ENCODE results near the gene GNG7. TPM values are rescaled to one million over a fixed set of nuclear protein-coding genes. Genes with fewer than 3 reads are reported as not detected.
A peak's percentile ranks its signal among the peaks of the same experiment; 100 is the strongest.
"Not testable (repeated sequence)": the region's sequence is repeated elsewhere in the genome, so short reads cannot be mapped to it uniquely, and the experiment has no call there.

Gene GNG7
- total and polyA plus RNA-seq, 8 donors = 4.0 to 8.8 (median 6.0) TPM

DNA sequence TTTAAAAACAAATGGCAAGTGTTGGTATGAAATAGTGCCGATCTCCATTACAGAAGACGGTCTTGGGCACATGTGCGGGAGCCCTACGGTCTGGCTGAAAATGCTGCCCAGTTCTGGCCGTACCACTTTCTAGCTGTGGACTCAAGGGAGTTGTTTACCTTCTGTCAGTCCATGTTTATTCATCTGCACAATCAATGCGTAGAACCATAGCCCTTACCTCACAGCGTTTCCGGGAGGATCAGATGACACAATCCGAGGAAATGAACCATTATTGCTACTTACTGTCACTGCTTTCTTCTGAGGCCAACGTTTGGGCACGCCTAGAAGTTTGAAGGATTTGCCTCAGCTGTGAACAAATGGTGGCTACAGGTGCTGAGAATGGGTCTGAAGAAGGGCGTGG is 195.4 kb downstream of the GNG7 start:
- FAIRE-seq (no peak), DNase-seq (peak in 5 of 6 donors; percentile 53 to 77 (median 67)), ATAC-seq (peak; percentile 95 to 98 (median 97))
- WGBS, 2 donors = 5% methylated on average over 12 of the region's 12 CpGs
- H3K27me3 ChIP-seq = no peaks in the 10 kb centered on the region
- peak overlapping the region in 2 of 4 donors; percentile 2 to 13 for H3K4me3 ChIP-seq
- no peaks in the 10 kb centered on the region for H3K36me3 ChIP-seq
- TF ChIP-seq, protein P1, sequence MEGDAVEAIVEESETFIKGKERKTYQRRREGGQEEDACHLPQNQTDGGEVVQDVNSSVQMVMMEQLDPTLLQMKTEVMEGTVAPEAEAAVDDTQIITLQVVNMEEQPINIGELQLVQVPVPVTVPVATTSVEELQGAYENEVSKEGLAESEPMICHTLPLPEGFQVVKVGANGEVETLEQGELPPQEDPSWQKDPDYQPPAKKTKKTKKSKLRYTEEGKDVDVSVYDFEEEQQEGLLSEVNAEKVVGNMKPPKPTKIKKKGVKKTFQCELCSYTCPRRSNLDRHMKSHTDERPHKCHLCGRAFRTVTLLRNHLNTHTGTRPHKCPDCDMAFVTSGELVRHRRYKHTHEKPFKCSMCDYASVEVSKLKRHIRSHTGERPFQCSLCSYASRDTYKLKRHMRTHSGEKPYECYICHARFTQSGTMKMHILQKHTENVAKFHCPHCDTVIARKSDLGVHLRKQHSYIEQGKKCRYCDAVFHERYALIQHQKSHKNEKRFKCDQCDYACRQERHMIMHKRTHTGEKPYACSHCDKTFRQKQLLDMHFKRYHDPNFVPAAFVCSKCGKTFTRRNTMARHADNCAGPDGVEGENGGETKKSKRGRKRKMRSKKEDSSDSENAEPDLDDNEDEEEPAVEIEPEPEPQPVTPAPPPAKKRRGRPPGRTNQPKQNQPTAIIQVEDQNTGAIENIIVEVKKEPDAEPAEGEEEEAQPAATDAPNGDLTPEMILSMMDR (IDR thresholded peaks at IDR 0.05) = no peak
- H3K9me3 ChIP-seq = no peaks in the 10 kb centered on the region
- peak overlapping the region; percentile 33 to 78 (median 57) for H3K27ac ChIP-seq
- peaks cover 0 to 7% (median 6%) of the 10 kb centered on the region in 3 donors for H3K4me1 ChIP-seq
- intact Hi-C loops (cut with DNase I) = no loop called here

DNA sequence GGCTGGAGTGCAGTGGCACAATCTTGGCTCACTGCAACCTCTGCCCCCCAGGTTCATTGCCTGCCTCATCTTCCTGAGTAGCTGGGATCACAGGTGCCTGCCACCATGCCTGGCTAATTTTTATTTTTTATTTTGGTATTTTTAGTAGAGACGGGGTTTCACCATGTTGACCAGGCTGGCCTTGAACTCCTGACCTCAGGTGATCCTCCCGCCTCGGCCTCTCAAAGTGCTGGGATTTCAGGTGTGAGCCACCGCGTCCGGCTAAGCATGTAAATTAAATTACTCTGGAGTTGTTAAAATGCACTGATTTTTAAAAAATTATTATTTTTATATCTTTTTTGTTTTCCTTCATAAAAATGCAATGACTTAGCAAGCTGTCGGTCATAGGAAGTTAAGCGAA is 195.8 kb downstream of the GNG7 start:
- Histone ChIP-seq H3K4me3 (peak overlapping the region in 2 of 4 donors; percentile 2 to 13), H3K27ac (peak overlapping the region; percentile 33 to 78 (median 57))
- 28 to 49% methylated on average over 8 of the region's 8 CpGs for WGBS, 2 donors
- H3K36me3 ChIP-seq; DNase-seq; H3K4me1 ChIP-seq; H3K9me3 ChIP-seq; FAIRE-seq; H3K27me3 ChIP-seq; ATAC-seq; intact Hi-C loops (cut with DNase I): not testable (repeated sequence)

DNA sequence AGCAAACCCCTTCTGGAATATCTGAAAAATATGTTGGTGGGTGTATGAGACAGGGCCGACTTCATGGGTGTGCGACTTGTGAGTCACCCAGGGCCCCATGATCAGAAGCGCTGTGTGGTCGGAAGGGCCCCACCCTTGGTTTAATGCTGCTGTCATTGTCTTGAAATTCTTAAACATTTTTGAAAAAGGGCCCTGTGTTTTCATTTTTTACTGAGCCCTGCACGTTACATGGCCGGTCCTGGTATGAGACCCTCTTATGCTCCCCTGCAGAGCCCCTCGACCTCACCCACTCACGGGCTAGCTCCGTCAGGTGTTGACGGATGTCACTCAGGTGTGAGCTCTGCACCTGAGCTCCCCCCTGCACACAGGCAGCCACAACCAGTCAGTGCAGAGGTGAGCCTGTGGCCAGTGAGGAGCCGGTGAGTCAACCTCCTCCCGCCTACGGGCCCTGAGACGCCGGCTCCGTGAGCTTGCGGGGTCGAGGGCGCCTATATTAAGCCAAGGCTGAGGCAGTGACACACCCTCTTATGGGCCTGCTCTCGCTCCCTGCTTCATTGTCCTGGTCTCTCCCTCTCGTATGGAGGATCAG is 198.9 kb downstream of the GNG7 start:
- H3K4me3 ChIP-seq = no peak overlapping the region
- H3K9me3 ChIP-seq = no peaks in the 10 kb centered on the region
- peaks cover 0 to 7% (median 6%) of the 10 kb centered on the region in 3 donors for H3K4me1 ChIP-seq
- H3K36me3 ChIP-seq = no peaks in the 10 kb centered on the region
- FAIRE-seq = no peak
- no peak for DNase-seq
- H3K27me3 ChIP-seq = no peaks in the 10 kb centered on the region
- no peak overlapping the region for H3K27ac ChIP-seq
- TF ChIP-seq, protein P1 (IDR thresholded peaks at IDR 0.05) = no peak
- 65 to 67% methylated on average over 21 of the region's 21 CpGs for WGBS, 2 donors
- intact Hi-C loops (cut with DNase I) = no loop called here
- ATAC-seq = no peak

DNA sequence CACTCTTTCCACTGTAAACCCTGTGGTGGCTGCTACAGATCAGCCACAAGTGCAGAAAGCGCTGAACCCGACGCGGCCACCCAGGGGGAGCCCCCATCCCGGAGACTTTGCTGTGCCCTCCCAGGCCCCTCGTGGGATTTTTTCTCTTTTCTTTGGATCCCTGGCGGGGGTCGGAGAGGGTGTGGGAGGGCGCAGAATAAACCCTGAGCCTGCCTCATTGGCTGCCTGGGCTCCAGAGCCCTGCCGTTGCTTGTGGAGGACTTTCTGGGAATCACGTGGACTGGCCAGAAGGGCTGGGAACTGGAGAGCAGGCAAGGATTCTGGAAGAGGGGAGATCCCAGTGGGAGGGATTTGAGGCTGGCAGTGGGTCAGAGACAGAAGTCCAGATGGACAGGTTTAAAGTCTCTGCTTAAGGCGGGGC is 201.6 kb downstream of the GNG7 start:
- intact Hi-C loops (cut with DNase I) = no loop called here
- Histone ChIP-seq H3K4me3 (no peak overlapping the region), H3K9me3 (no peaks in the 10 kb centered on the region), H3K27me3 (no peaks in the 10 kb centered on the region), H3K4me1 (peaks cover 1 to 3% (median 2%) of the 10 kb centered on the region in 3 donors), H3K27ac (no peak overlapping the region), H3K36me3 (no peaks in the 10 kb centered on the region)
- TF ChIP-seq, protein P1 (IDR thresholded peaks at IDR 0.05) = no peak
- 76 to 84% methylated on average over 10 to 12 of the region's 12 CpGs for WGBS, 2 donors
- ATAC-seq (no peak), FAIRE-seq (no peak), DNase-seq (no peak)

DNA sequence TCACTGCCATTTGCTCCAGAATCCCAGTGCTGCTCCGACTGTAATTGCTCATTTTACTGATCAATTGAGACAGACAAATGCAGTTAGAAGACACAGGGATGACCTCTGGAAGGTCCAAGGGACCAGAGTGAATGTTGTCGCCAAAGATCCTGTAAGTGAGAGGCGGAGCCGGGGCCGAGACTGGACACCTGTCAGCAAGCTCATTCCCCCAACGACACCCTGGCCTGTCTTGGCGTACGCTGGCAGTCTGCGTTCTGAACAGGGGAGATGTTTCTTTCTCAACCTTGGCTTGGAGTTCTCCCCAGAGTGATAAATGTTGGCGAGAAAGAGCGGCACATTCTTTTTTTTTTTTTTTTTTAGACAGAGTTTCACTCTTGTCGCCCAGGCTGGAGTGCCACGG is 202.3 kb downstream of the GNG7 start:
- no peak for DNase-seq
- intact Hi-C loops (cut with DNase I) = no loop called here
- Histone ChIP-seq H3K27ac (no peak overlapping the region), H3K4me3 (no peak overlapping the region), H3K4me1 (peaks cover 6 to 8% (median 7%) of the 10 kb centered on the region in 3 donors), H3K36me3 (no peaks in the 10 kb centered on the region), H3K27me3 (no peaks in the 10 kb centered on the region), H3K9me3 (no peaks in the 10 kb centered on the region)
- 87 to 90% methylated on average over 13 of the region's 13 CpGs for WGBS, 2 donors
- no peak for ATAC-seq
- TF ChIP-seq, protein P1 (IDR thresholded peaks at IDR 0.05) = no peak
- no peak for FAIRE-seq

Measured in pancreas (tissue), 10 donors.